Activated CD8-positive, alpha-beta memory T cell treated with anti-CD3 and anti-CD28 coated beads, Interleukin-2, amount 10 ng/mL, durations not matched to agents 7 days and 5 days (primary cell): ENCODE measurements around the gene FCMR. TPM values are rescaled to one million over a fixed set of nuclear protein-coding genes. Genes with fewer than 3 reads are reported as not detected.
A peak's percentile ranks its signal among the peaks of the same experiment; 100 is the strongest.

Experiments
- ATAC-seq: fragments of 150-1000 bp; cut with Tn5 transposase; one replicate; pipeline ENCODE4 v1.10.0; 2021; ENCODE audit warnings: moderate library complexity
- CTCF ChIA-PET: fragments of 350-600 bp; sonication (Branson Sonifier 250); formaldehyde crosslinking; loops from one replicate; lab custom pipeline; 2021; ENCODE audit warnings: antibody characterized with exemption; lab: Charles Lee
- DNase-seq: peaks from one replicate; pipeline ENCODE4 v3.0.0-alpha.2; 2020
- H3K27ac Mint-ChIP-seq: one replicate; pipeline ENCODE4 v1.8.0; 2021; ENCODE audit warnings: mild to moderate bottlenecking, mixed read lengths
- H3K27me3 Mint-ChIP-seq: one replicate; pipeline ENCODE4 v1.8.0; 2021; ENCODE audit warnings: mixed read lengths
- H3K36me3 Mint-ChIP-seq: one replicate; pipeline ENCODE4 v1.8.0; 2021; ENCODE audit warnings: mild to moderate bottlenecking, mixed read lengths
- H3K4me1 Mint-ChIP-seq: one replicate; pipeline ENCODE4 v1.8.0; 2021; ENCODE audit warnings: mixed read lengths
- H3K4me3 Mint-ChIP-seq: one replicate; pipeline ENCODE4 v1.8.0; 2021; ENCODE audit warnings: mild to moderate bottlenecking, moderate library complexity, mixed read lengths
- H3K9me3 Mint-ChIP-seq: one replicate; pipeline ENCODE4 v1.8.0; 2022; ENCODE audit warnings: low read depth, mixed read lengths
- total RNA-seq, 2 experiments: library from RNA; stranded (reverse); gene quantifications; one replicate each; pipeline ENCODE4 v1.2.3, GENCODE V29; 2021

FCMR gene
- total RNA-seq, 2 experiments from 2014 or later = 33.0 to 37.2 TPM

- ATAC-seq (no peak), DNase-seq (no peak)
- Mint-ChIP-seq H3K27me3 (peaks cover 7% of the 10 kb centered on the region), H3K4me3 (no peak overlapping the region), H3K4me1 (peaks cover 28% of the 10 kb centered on the region), H3K27ac (no peak overlapping the region), H3K36me3 (no peaks in the 10 kb centered on the region), H3K9me3 (no peaks in the 10 kb centered on the region)
- CTCF ChIA-PET = interaction anchor here (1.2 kb wide), 1 partner anchor 25 kb away, joined by 3 read pairs; no protein-coding TSS in a partner anchor
Measured at GRCh38 chr1:206958144-206958543, 36.4 kb upstream of the FCMR start.

GRCh38 chr1:206957639-206958038 lies 35.9 kb upstream of the FCMR start:
- Mint-ChIP-seq H3K27me3 (peaks cover 7% of the 10 kb centered on the region), H3K4me3 (no peak overlapping the region), H3K9me3 (no peaks in the 10 kb centered on the region), H3K36me3 (no peaks in the 10 kb centered on the region), H3K27ac (no peak overlapping the region), H3K4me1 (peaks cover 23% of the 10 kb centered on the region)
- CTCF ChIA-PET = interaction anchor here (1.2 kb wide), 1 partner anchor 24 kb away, joined by 3 read pairs; no protein-coding TSS in a partner anchor
- DNase-seq (no peak), ATAC-seq (no peak)

GRCh38 chr1:206955476-206956451 lies 34.0 kb upstream of the FCMR start:
- H3K36me3 Mint-ChIP-seq = no peaks in the 10 kb centered on the region
- ATAC-seq = no peak
- CTCF ChIA-PET = interaction anchor here (1.6 to 1.9 kb wide), 2 partner anchors 20 to 44 kb away, joined by 5 to 11 read pairs; no protein-coding TSS in a partner anchor

GRCh38 chr1:206954459-206955342 lies 33.0 kb upstream of the FCMR start:
- Mint-ChIP-seq H3K4me3 (no peak overlapping the region), H3K4me1 (peaks cover 12% of the 10 kb centered on the region), H3K27me3 (peaks cover 7% of the 10 kb centered on the region), H3K27ac (peak overlapping the region; percentile 1), H3K9me3 (no peaks in the 10 kb centered on the region), H3K36me3 (peaks cover 2% of the 10 kb centered on the region)
- DNase-seq (no peak), ATAC-seq (no peak)
- CTCF ChIA-PET = interaction anchor here (1.2 to 2.3 kb wide), 7 partner anchors 13 to 47 kb away, joined by 3 to 11 read pairs (median 5); no protein-coding TSS in a partner anchor

More at GRCh38 chr1:206955476-206956451, 34.0 kb upstream of the FCMR start:
- no peak for DNase-seq
- Mint-ChIP-seq H3K4me3 (no peak overlapping the region), H3K4me1 (peaks cover 12% of the 10 kb centered on the region), H3K27ac (no peak overlapping the region), H3K27me3 (peaks cover 7% of the 10 kb centered on the region), H3K9me3 (no peaks in the 10 kb centered on the region)

- H3K9me3 Mint-ChIP-seq = no peaks in the 10 kb centered on the region
- peaks cover 12% of the 10 kb centered on the region for H3K4me1 Mint-ChIP-seq
- peaks cover 2% of the 10 kb centered on the region for H3K36me3 Mint-ChIP-seq
- CTCF ChIA-PET = interaction anchor here (1.2 to 2.3 kb wide), 6 partner anchors 12 to 46 kb away, joined by 3 to 11 read pairs (median 6); no protein-coding TSS in a partner anchor
- peaks cover 7% of the 10 kb centered on the region for H3K27me3 Mint-ChIP-seq
- H3K4me3 Mint-ChIP-seq = no peak overlapping the region
- no peak for DNase-seq
- no peak for ATAC-seq
- no peak overlapping the region for H3K27ac Mint-ChIP-seq
Measured at GRCh38 chr1:206953626-206954025, 31.9 kb upstream of the FCMR start.

GRCh38 chr1:206953126-206953525 lies 31.4 kb upstream of the FCMR start:
- H3K4me1 Mint-ChIP-seq = peaks cover 12% of the 10 kb centered on the region
- H3K36me3 Mint-ChIP-seq = peaks cover 2% of the 10 kb centered on the region
- H3K9me3 Mint-ChIP-seq = no peaks in the 10 kb centered on the region
- H3K4me3 Mint-ChIP-seq = no peak overlapping the region
- no peak for ATAC-seq
- no peak overlapping the region for H3K27ac Mint-ChIP-seq
- CTCF ChIA-PET = interaction anchor here (1.8 to 2.3 kb wide), 2 partner anchors 12 to 27 kb away, joined by 5 to 7 read pairs; no protein-coding TSS in a partner anchor
- DNase-seq = no peak
- peaks cover 4% of the 10 kb centered on the region for H3K27me3 Mint-ChIP-seq

- H3K4me1 Mint-ChIP-seq = peaks cover 12% of the 10 kb centered on the region
- H3K4me3 Mint-ChIP-seq = no peak overlapping the region
- peaks cover 2% of the 10 kb centered on the region for H3K36me3 Mint-ChIP-seq
- ATAC-seq (no peak), DNase-seq (no peak)
- H3K9me3 Mint-ChIP-seq = no peaks in the 10 kb centered on the region
- CTCF ChIA-PET = interaction anchor here (1.0 to 3.4 kb wide), 4 partner anchors 8 to 288 kb away, joined by 3 to 20 read pairs (median 4); no protein-coding TSS in a partner anchor
- peaks cover 3% of the 10 kb centered on the region for H3K27me3 Mint-ChIP-seq
- no peak overlapping the region for H3K27ac Mint-ChIP-seq
Measured at GRCh38 chr1:206952171-206952570, 30.4 kb upstream of the FCMR start.

GRCh38 chr1:206951318-206952100 lies 29.8 kb upstream of the FCMR start:
- H3K36me3 Mint-ChIP-seq = peaks cover 2% of the 10 kb centered on the region
- CTCF ChIA-PET = interaction anchor here (1.0 to 3.4 kb wide), 5 partner anchors 9 to 287 kb away, joined by 3 to 20 read pairs (median 3); partner anchors contain the start of gene C1orf116
- no peaks in the 10 kb centered on the region for H3K9me3 Mint-ChIP-seq
- peaks cover 3% of the 10 kb centered on the region for H3K27me3 Mint-ChIP-seq
- no peak for ATAC-seq
- no peak for DNase-seq
- H3K27ac Mint-ChIP-seq = no peak overlapping the region
- peaks cover 12% of the 10 kb centered on the region for H3K4me1 Mint-ChIP-seq
- H3K4me3 Mint-ChIP-seq = no peak overlapping the region

GRCh38 chr1:206949641-206950040 lies 27.9 kb upstream of the FCMR start:
- ATAC-seq = no peak
- Mint-ChIP-seq H3K27ac (no peak overlapping the region), H3K9me3 (no peaks in the 10 kb centered on the region), H3K27me3 (peaks cover 18% of the 10 kb centered on the region), H3K4me3 (no peak overlapping the region), H3K36me3 (peaks cover 2% of the 10 kb centered on the region), H3K4me1 (peaks cover 6% of the 10 kb centered on the region)
- CTCF ChIA-PET = interaction anchor here (2.1 to 3.4 kb wide), 2 partner anchors 15 to 140 kb away, joined by 6 to 20 read pairs; no protein-coding TSS in a partner anchor
- DNase-seq = no peak

- Mint-ChIP-seq H3K27ac (no peak overlapping the region), H3K9me3 (no peaks in the 10 kb centered on the region), H3K36me3 (peaks cover 2% of the 10 kb centered on the region), H3K27me3 (peaks cover 20% of the 10 kb centered on the region), H3K4me1 (peaks cover 5% of the 10 kb centered on the region), H3K4me3 (no peak overlapping the region)
- CTCF ChIA-PET = interaction anchor here (2.1 to 3.4 kb wide), 2 partner anchors 15 to 140 kb away, joined by 6 to 20 read pairs; no protein-coding TSS in a partner anchor
- no peak for ATAC-seq
- no peak for DNase-seq
Measured at GRCh38 chr1:206949208-206949607, 27.5 kb upstream of the FCMR start.

- H3K27ac Mint-ChIP-seq = no peak overlapping the region
- H3K36me3 Mint-ChIP-seq = peaks cover 2% of the 10 kb centered on the region
- peaks cover 30% of the 10 kb centered on the region for H3K27me3 Mint-ChIP-seq
- no peak for DNase-seq
- no peak overlapping the region for H3K4me3 Mint-ChIP-seq
- CTCF ChIA-PET = interaction anchor here (0.6 to 2.0 kb wide), 7 partner anchors 9 to 317 kb away, joined by 3 to 5 read pairs (median 4); no protein-coding TSS in a partner anchor
- no peaks in the 10 kb centered on the region for H3K9me3 Mint-ChIP-seq
- H3K4me1 Mint-ChIP-seq = peaks cover 5% of the 10 kb centered on the region
- ATAC-seq = no peak
Measured at GRCh38 chr1:206947255-206947654, 25.5 kb upstream of the FCMR start.

- no peak within 1 kb of the TSS for H3K27ac Mint-ChIP-seq
- no peak for ATAC-seq
- H3K9me3 Mint-ChIP-seq = no peaks in the 10 kb centered on the region
- peaks cover 5% of the 10 kb centered on the region for H3K4me1 Mint-ChIP-seq
- CTCF ChIA-PET = interaction anchor here (0.6 to 2.0 kb wide), 6 partner anchors 13 to 220 kb away, joined by 3 to 5 read pairs (median 4); no protein-coding TSS in a partner anchor
- H3K4me3 Mint-ChIP-seq = no peak within 1 kb of the TSS
- H3K27me3 Mint-ChIP-seq = peaks cover 32% of the 10 kb centered on the region
- peaks cover 2% of the 10 kb centered on the region for H3K36me3 Mint-ChIP-seq
- DNase-seq = no peak
Measured at GRCh38 chr1:206946261-206946660, 24.5 kb upstream of the FCMR start, which contains the start of gene PIGR. PIGR (minus strand) TSS chr1:206946466; CDS start chr1:206940531, 5,935 bp downstream.
